Smooth muscle cell of trachea (primary cell): ENCODE data around the gene NHSL2. TPM values are rescaled to one million over a fixed set of nuclear protein-coding genes. Genes with fewer than 3 reads are reported as not detected.

Experiments
- total RNA-seq: library from RNA; depleted of rRNA; stranded (reverse); fragments of >200 nt; gene quantifications from 2 replicates; pipeline ENCODE4 v1.2.1, GENCODE V29; 2014

Gene NHSL2
- 16.7 and 19.8 TPM in 2 replicates for total RNA-seq

GRCh38 chrX:71910643-71910985 is at the start of gene NHSL2:
Gene NHSL2 (plus strand): TSS chrX:71910845.

GRCh38 chrX:72131317-72132294 is 221.0 kb downstream of the NHSL2 start, which contains the start of gene RTL5:
Gene RTL5 (minus strand): TSS chrX:72131915.

GRCh38 chrX:72181178-72182125 is 270.8 kb downstream of the NHSL2 start, which contains the start of gene PIN4:
Gene PIN4 (plus strand): TSS chrX:72181757. CDS start chrX:72181786, 29 bp downstream.

Other genes with a start within 250 kb of the NHSL2 start
- not detected in 2 replicates for gene CXorf49, start 192.6 kb upstream of the NHSL2 start, total RNA-seq
- gene CXorf49B, start 147.5 kb upstream of the NHSL2 start, total RNA-seq: not detected in 2 replicates
- 2.8 and 6.3 TPM in 2 replicates for gene RTL5, start 221.1 kb downstream of the NHSL2 start, total RNA-seq